T-helper 22 cell (primary cell): ENCODE results near the gene IPP.
"Not testable (repeated sequence)": the region's sequence is repeated elsewhere in the genome, so short reads cannot be mapped to it uniquely, and the experiment has no call there.

Experiments used
- DNase-seq: peaks from one replicate; pipeline ENCODE4 v3.0.0-alpha.2; 2020; ENCODE audit warnings: low read depth

Gene IPP

GRCh38 chr1:45739641-45740156 lies 10.8 kb downstream of the IPP start:
- not testable (repeated sequence) for DNase-seq

GRCh38 chr1:45739137-45739536 lies 11.3 kb downstream of the IPP start:
- DNase-seq, result no peak

- DNase-seq, result no peak
These were observed 19.6 kb downstream of the IPP start for GRCh38 chr1:45730780-45731319.

GRCh38 chr1:45730075-45730779 lies 20.2 kb downstream of the IPP start:
- no peak for DNase-seq

DNA sequence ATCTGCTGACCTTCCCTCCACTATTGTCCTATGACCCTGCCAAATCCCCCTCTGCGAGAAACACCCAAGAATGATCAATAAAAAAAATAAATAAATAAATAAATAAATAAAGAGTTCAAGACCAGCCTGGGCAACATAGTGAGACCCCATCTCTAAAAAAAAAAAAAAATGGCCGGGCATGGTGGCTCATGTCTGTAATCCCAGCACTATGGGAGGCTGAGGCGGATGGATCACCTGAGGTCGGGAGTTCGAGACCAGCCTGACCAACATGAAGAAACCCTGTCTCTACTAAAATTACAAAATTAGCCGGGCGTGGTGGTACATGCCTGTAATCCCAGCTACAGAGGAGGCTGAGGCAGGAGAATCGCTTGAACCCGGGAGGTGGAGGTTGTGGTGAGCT lies 24.4 kb downstream of the IPP start:
- not testable (repeated sequence) for DNase-seq

DNA sequence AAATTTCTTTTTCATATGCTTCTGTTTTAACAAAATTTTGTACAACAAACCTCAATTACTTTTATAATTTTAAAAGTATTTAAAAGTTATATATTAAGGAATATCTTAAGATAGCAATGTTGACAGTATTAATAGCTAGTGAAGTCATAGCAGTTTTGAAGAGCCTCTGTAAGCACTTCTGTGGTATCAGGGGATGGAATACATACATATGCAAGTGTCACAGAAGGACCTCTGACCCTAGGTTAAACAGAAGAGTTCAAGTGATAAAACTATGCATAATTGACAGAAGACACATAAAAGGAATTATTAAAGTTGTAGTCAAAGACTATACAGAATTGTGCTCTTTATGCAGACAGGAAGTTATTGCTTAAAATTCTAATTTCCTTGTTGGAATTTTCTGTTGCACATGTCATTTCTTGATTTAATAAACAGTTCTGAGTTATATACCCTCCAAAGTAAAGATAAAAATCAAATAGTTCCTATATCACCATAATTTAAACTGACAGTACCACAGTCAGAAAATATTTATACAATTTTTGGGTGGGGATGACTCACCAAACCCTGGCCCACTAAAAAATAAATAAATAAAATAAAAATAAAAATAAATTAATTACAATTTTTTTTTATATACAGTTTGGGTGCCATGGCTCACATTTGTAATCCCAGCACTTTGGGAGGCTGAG lies 27.1 kb downstream of the IPP start:
- DNase-seq, result no peak

- no peak for DNase-seq
These were observed 27.6 kb downstream of the IPP start for GRCh38 chr1:45722809-45723208.

DNA sequence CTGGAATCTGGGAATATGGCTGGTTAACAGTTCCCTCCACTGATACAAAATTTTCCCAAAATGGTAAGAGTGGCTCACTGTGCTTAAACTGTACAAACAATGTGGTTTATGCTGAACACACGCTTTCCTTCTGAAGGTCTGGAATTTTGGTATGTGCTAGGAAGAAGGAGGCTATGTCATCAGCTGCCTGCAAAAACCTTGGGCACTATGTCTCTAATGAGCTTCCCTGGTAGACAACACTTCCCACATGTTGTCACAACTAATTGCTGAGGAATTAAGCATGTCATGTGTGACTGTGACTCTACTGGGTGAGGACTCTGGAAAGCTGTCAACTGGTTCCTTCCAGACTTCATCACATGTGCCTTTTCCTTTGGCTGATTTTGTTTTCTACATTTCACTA lies 29.2 kb downstream of the IPP start:
- DNase-seq, result no peak

DNA sequence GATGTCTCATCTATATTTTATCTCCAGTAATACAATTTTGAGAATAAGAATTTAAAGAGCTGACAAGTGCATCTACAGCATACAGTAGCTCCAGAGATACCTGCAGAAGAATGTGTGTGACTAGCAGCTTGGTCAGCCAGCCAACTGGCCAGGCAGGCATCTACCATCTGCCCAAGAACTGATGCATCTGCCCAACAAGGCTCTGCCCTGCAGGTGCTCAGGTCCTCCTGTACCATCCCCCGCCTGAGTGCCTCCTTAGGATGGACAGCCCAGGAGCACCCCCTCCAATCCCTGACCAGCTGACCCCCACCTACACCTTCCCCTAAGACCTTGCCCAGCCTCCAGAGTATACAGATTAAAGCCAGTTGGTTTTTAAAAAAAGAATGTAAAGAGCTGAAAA lies 32.2 kb downstream of the IPP start:
- no peak for DNase-seq

- not testable (repeated sequence) for DNase-seq
These were observed 33.1 kb downstream of the IPP start for GRCh38 chr1:45717386-45717785.

- DNase-seq, result no peak
These were observed 33.8 kb downstream of the IPP start for GRCh38 chr1:45716700-45717099.

- no peak for DNase-seq
These were observed 36.7 kb downstream of the IPP start for GRCh38 chr1:45713711-45714110.

GRCh38 chr1:45704637-45705036 lies 45.8 kb downstream of the IPP start:
- no peak for DNase-seq

- DNase-seq, result no peak
These were observed 55.6 kb downstream of the IPP start for GRCh38 chr1:45694823-45695222.

DNA sequence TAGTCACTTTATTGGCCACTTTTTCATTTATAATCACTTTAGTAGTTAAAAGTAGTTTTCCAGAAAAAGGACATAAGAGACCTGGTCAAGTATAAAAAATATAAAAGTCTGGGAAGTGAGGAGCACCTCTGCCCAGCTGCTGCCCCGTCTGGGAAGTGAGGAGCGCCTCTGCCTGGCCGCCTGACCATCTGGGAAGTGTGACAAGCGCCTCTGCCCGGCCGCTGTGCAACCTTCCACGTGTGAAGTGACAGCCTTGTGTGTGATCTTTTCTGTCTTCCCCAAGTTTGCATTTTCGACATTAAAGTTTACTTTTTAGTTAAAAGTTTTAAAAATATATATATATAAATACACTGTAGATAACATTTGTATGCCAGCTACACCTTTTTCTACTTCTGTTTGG lies 56.6 kb downstream of the IPP start:
- DNase-seq, result not testable (repeated sequence)

GRCh38 chr1:45687754-45688740 lies 62.4 kb downstream of the IPP start, which contains the start of gene TMEM69:
Gene TMEM69 (plus strand): TSS chr1:45688181. CDS start chr1:45691069, 2,888 bp downstream.
- peak; percentile 58 for DNase-seq

- DNase-seq, result peak; percentile 96
These were observed 63.3 kb downstream of the IPP start for GRCh38 chr1:45687014-45687753.

- DNase-seq, result peak; percentile 94
These were observed 64.0 kb downstream of the IPP start, which contains the start of gene GPBP1L1 for GRCh38 chr1:45686288-45687013. Gene GPBP1L1 (minus strand): TSS chr1:45686533. CDS start chr1:45659087, 27,446 bp downstream.

DNA sequence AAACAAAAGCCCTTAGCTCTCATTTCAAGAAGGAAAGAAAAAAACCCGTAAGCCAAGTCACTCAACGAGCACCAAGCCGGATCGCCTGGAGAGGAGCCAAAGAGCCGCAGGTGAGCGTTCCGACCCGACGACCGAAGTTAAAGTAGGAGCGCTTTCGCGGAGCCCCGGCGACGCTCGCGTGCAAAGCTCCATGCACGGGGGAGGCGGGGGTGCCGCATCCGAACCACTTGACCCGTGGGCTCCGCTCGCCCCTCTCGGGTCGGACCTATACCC lies 64.5 kb downstream of the IPP start:
- DNase-seq, result peak; percentile 39

DNA sequence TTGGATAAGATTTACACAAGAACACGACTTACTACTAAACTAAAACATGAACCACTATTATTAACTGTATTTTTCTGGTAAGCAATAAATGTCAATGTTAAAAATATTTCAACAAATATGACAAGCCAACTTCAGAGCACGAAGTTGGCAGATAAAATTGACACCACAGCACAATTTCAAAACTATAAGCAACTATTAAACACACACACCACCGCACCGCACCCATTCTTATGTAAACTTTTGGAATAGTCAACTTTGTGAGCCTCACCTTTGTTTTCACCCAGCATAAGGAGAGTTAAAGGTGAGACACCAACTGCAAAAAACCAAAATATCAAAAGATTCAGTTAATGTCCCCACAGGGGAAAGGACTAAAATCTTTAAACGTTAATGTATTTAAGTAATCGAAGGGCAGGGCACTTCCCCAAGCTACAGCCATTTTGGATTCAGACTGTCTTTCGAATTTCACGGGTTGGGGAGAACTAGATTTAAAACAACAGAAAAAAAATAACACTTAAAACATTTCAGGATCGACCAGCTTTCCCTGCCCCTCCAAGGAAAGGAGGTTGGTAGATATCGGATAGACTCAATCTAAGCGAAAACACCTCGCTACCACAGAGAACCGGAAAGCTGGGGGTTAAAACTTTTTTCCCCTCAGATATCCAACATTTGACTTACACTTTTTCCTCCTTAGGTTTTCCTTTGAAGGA lies 65.0 kb downstream of the IPP start:
- DNase-seq, result no peak
